ENCODE data around the gene SNORC. TPM values are rescaled to one million over a fixed set of nuclear protein-coding genes. Genes with fewer than 3 reads are reported as not detected.
A peak's percentile ranks its signal among the peaks of the same experiment; 100 is the strongest.

Gene SNORC
- total and polyA plus RNA-seq, 4 donors, result 0.63 to 2.1 (median 1.3) TPM

DNA sequence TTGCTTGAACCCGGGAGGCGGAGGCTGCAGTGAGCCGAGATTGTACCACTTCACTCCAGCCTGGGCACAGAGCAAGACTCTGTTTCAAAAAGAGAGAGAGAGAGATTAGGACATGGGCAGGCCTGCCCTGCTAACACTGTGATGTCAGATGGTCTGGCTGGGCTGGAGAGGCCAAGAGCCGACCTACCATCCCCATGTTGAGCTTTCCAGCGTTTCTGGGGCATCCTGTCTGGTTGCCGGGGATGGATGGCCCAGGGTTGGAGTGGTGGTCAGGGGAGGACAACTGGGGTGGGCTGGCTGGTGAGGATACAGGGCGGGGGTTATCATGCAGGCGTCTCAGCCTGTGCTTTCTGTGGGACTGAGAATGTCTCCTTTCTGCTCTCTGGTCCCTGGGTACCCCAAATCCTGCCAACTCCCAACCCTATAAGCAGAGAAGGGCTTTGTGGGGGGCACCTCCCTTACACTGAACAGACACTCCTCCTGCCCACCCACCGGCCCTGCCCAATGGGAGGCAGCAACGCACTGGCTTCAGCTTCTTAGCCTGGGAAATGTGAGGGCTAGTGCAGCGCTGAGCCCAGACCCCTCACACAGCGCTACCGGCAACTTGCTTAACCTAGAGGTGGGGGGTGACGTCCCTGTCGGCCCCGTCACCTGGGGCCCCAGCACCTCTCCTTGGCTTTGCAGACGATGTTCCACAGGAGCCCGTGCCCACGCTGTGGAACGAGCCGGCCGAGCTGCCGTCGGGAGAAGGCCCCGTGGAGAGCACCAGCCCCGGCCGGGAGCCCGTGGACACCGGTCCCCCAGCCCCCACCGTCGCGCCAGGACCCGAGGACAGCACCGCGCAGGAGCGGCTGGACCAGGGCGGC lies 5.4 kb downstream of the SNORC start:
- WGBS, 2 donors, result 22 to 25% methylated on average over 30 to 37 of the region's 37 CpGs
- ATAC-seq (ENCODE audit: insufficient read depth, low FRiP score), result no peak

GRCh38 chr2:232876161-232876977 lies 6.3 kb downstream of the SNORC start:
- Histone ChIP-seq H3K9me3 (ENCODE audit: control insufficient read depth in 4 of 4, insufficient read depth in 3 of 4, low read length in 3 of 4) (no peaks in the 10 kb centered on the region), H3K9ac (ENCODE audit: insufficient read depth in 1 of 2, low read length in 2 of 2) (no peak overlapping the region), H3K4me1 (ENCODE audit: control insufficient read depth in 5 of 5, insufficient read depth in 5 of 5, low read length in 5 of 5) (peaks cover 0 to 9% (median 0%) of the 10 kb centered on the region in 5 donors), H3K27ac (ENCODE audit: low read depth in 1 of 2, low read length in 1 of 2) (no peak overlapping the region), H3K27me3 (ENCODE audit: control insufficient read depth in 3 of 3, insufficient read depth in 3 of 3, low read length in 2 of 3) (peaks cover 0 to 7% (median 7%) of the 10 kb centered on the region in 3 donors), H3K36me3 (ENCODE audit: control insufficient read depth in 4 of 4, insufficient read depth in 4 of 4, low read length in 4 of 4) (no peaks in the 10 kb centered on the region), H3K4me3 (peak overlapping the region; percentile 25)
- ATAC-seq (ENCODE audit: insufficient read depth, low FRiP score) (no peak), DNase-seq (peak in 2 of 3 donors; percentile 29 to 42)
- WGBS, 2 donors, result 1% methylated on average over 96 to 116 of the region's 119 CpGs
- no peak for TF ChIP-seq CTCF (IDR thresholded peaks at IDR 0.05; ENCODE audit: control extremely low read depth, extremely low read depth)

More for the DNA sequence above, 5.4 kb downstream of the SNORC start:
- H3K9ac ChIP-seq (ENCODE audit: insufficient read depth in 1 of 2, low read length in 2 of 2), result no peak overlapping the region
- H3K4me3 ChIP-seq, result no peak overlapping the region
- peak in 1 of 3 donors; percentile 25 for DNase-seq
- H3K4me1 ChIP-seq (ENCODE audit: control insufficient read depth in 5 of 5, insufficient read depth in 5 of 5, low read length in 5 of 5), result peaks cover 0 to 9% (median 0%) of the 10 kb centered on the region in 5 donors
- peaks cover 0 to 7% (median 7%) of the 10 kb centered on the region in 3 donors for H3K27me3 ChIP-seq (ENCODE audit: control insufficient read depth in 3 of 3, insufficient read depth in 3 of 3, low read length in 2 of 3)
- H3K36me3 ChIP-seq (ENCODE audit: control insufficient read depth in 4 of 4, insufficient read depth in 4 of 4, low read length in 4 of 4), result no peaks in the 10 kb centered on the region
- H3K27ac ChIP-seq (ENCODE audit: low read depth in 1 of 2, low read length in 1 of 2), result no peak overlapping the region
- no peak for TF ChIP-seq CTCF (IDR thresholded peaks at IDR 0.05; ENCODE audit: control extremely low read depth, extremely low read depth)
- no peaks in the 10 kb centered on the region for H3K9me3 ChIP-seq (ENCODE audit: control insufficient read depth in 4 of 4, insufficient read depth in 3 of 4, low read length in 3 of 4)

GRCh38 chr2:232876978-232877441 lies 6.9 kb downstream of the SNORC start:
- no peaks in the 10 kb centered on the region for H3K36me3 ChIP-seq (ENCODE audit: control insufficient read depth in 4 of 4, insufficient read depth in 4 of 4, low read length in 4 of 4)
- no peak for TF ChIP-seq CTCF (IDR thresholded peaks at IDR 0.05; ENCODE audit: control extremely low read depth, extremely low read depth)
- DNase-seq (no peak), ATAC-seq (ENCODE audit: insufficient read depth, low FRiP score) (no peak)
- no peak overlapping the region for H3K27ac ChIP-seq (ENCODE audit: low read depth in 1 of 2, low read length in 1 of 2)
- peaks cover 0 to 9% (median 0%) of the 10 kb centered on the region in 5 donors for H3K4me1 ChIP-seq (ENCODE audit: control insufficient read depth in 5 of 5, insufficient read depth in 5 of 5, low read length in 5 of 5)
- no peak overlapping the region for H3K9ac ChIP-seq (ENCODE audit: insufficient read depth in 1 of 2, low read length in 2 of 2)
- no peak overlapping the region for H3K4me3 ChIP-seq
- no peaks in the 10 kb centered on the region for H3K9me3 ChIP-seq (ENCODE audit: control insufficient read depth in 4 of 4, insufficient read depth in 3 of 4, low read length in 3 of 4)
- H3K27me3 ChIP-seq (ENCODE audit: control insufficient read depth in 3 of 3, insufficient read depth in 3 of 3, low read length in 2 of 3), result peaks cover 0 to 7% (median 7%) of the 10 kb centered on the region in 3 donors
- WGBS, 2 donors, result 29 to 30% methylated on average over 19 to 21 of the region's 21 CpGs
